NB4 (cell line): ENCODE results near the gene FRYL.

Experiments used
- MAX ChIP-seq: IDR thresholded peaks from 2 replicates; pipeline ENCODE4 v1.6.1; 2011; ENCODE audit warnings: low read depth, low read length
- TF ChIP-seq, protein P1 (sequence below): IDR thresholded peaks from one replicate; pipeline ENCODE4 v1.5.1; 2012; ENCODE audit warnings: low read depth, low read length

GRCh38 chr4:48543796-48544195 lies 236.3 kb downstream of the FRYL start:
- TF ChIP-seq MAX = no peak
- TF ChIP-seq, protein P1, sequence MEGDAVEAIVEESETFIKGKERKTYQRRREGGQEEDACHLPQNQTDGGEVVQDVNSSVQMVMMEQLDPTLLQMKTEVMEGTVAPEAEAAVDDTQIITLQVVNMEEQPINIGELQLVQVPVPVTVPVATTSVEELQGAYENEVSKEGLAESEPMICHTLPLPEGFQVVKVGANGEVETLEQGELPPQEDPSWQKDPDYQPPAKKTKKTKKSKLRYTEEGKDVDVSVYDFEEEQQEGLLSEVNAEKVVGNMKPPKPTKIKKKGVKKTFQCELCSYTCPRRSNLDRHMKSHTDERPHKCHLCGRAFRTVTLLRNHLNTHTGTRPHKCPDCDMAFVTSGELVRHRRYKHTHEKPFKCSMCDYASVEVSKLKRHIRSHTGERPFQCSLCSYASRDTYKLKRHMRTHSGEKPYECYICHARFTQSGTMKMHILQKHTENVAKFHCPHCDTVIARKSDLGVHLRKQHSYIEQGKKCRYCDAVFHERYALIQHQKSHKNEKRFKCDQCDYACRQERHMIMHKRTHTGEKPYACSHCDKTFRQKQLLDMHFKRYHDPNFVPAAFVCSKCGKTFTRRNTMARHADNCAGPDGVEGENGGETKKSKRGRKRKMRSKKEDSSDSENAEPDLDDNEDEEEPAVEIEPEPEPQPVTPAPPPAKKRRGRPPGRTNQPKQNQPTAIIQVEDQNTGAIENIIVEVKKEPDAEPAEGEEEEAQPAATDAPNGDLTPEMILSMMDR = no peak
